HG03095 (cell line): ENCODE measurements around the gene ZNF573.
A peak's percentile ranks its signal among the peaks of the same experiment; 100 is the strongest.
"Not testable (repeated sequence)": the region's sequence is repeated elsewhere in the genome, so short reads cannot be mapped to it uniquely, and the experiment has no call there.

Source experiments
- ATAC-seq: cut with Tn5 transposase; IDR thresholded peaks from one replicate; pipeline ENCODE4 v1.9.1; 2021; ENCODE audit warnings: moderate library complexity; ENCODE audit not compliant: unreplicated experiment

ZNF573 gene

GRCh38 chr19:37779127-37780005 is at the start of gene ZNF573:
ZNF573 (minus strand) TSS chr19:37779586; CDS start chr19:37773729, 5,857 bp downstream.
- peak; percentile 80 for ATAC-seq

- no peak for ATAC-seq
Measured at GRCh38 chr19:37817180-37817981, 38.0 kb upstream of the ZNF573 start.

- not testable (repeated sequence) for ATAC-seq
Measured at GRCh38 chr19:37815611-37816010, 36.2 kb upstream of the ZNF573 start.

- no peak for ATAC-seq
Measured at GRCh38 chr19:37813340-37813739, 34.0 kb upstream of the ZNF573 start.

- no peak for ATAC-seq
Measured at GRCh38 chr19:37809366-37809765, 30.0 kb upstream of the ZNF573 start.

GRCh38 chr19:37803249-37803840 is 24.0 kb upstream of the ZNF573 start:
- ATAC-seq = no peak

- no peak for ATAC-seq
Measured at GRCh38 chr19:37790244-37790925, 11.0 kb upstream of the ZNF573 start.

- no peak for ATAC-seq
Measured at GRCh38 chr19:37778613-37779126, 716 bp downstream of the ZNF573 start.

GRCh38 chr19:37770985-37771384 is 8.4 kb downstream of the ZNF573 start:
- no peak for ATAC-seq

- no peak for ATAC-seq
Measured at GRCh38 chr19:37763488-37763887, 15.9 kb downstream of the ZNF573 start.

GRCh38 chr19:37757683-37758082 is 21.7 kb downstream of the ZNF573 start:
- ATAC-seq = not testable (repeated sequence)

- ATAC-seq = no peak
Measured at GRCh38 chr19:37738371-37738770, 41.0 kb downstream of the ZNF573 start.

GRCh38 chr19:37725181-37725580 is 54.2 kb downstream of the ZNF573 start:
- ATAC-seq = no peak

GRCh38 chr19:37719927-37720265 is 59.5 kb downstream of the ZNF573 start:
- no peak for ATAC-seq

- peak; percentile 81 for ATAC-seq
Measured at GRCh38 chr19:37719111-37719926, 60.1 kb downstream of the ZNF573 start, which contains the start of gene ZNF607. ZNF607 (minus strand) TSS chr19:37719761; CDS start chr19:37711618, 8,143 bp downstream.

GRCh38 chr19:37718304-37718703 is 61.1 kb downstream of the ZNF573 start:
- ATAC-seq = no peak

- no peak for ATAC-seq
Measured at GRCh38 chr19:37716140-37716539, 63.2 kb downstream of the ZNF573 start.

GRCh38 chr19:37706052-37706605 is 73.3 kb downstream of the ZNF573 start:
- no peak for ATAC-seq

GRCh38 chr19:37699057-37699456 is 80.3 kb downstream of the ZNF573 start:
- no peak for ATAC-seq
